ENCODE measurements around the gene PSAP.

GRCh38 chr10:71810048-71810750 lies 40.9 kb downstream of the PSAP start:
- no peak for TF ChIP-seq CTCF (conservative IDR thresholded peaks at IDR 0.05; ENCODE audit: low read depth, low read length)
- no peak for TF ChIP-seq EZH2 (IDR thresholded peaks at IDR 0.05; ENCODE audit: borderline replicate concordance, low read depth, low read length, poor library complexity, severe bottlenecking)
